Measurements from ENCODE around the gene ABHD17A.
A peak's percentile ranks its signal among the peaks of the same experiment; 100 is the strongest.

GRCh38 chr19:1837625-1838105, 47.6 kb downstream of the ABHD17A start:
- TF ChIP-seq CTCF (IDR thresholded peaks at IDR 0.05; ENCODE audit: low read depth, low read length, poor library complexity, severe bottlenecking): peak; percentile 95
- no peak for TF ChIP-seq EZH2phosphoT487 (IDR thresholded peaks at IDR 0.05; ENCODE audit: borderline replicate concordance, low read length)

Measured in DOHH2 (cell line).